Stimulated activated naive CD4-positive, alpha-beta T cell treated with Interleukin-2 at 50 U/mL for 16 hours (primary cell): ENCODE data around the gene IKZF1.

ENCODE experiments used
- DNase-seq: peaks from one replicate; lab custom pipeline; 2025; lab: John Stamatoyannopoulos, UW

The IKZF1 gene

GRCh38 chr7:50355817-50356178 is 51.3 kb downstream of the IKZF1 start:
- DNase-seq, result no peak

GRCh38 chr7:50356212-50356944 is 51.9 kb downstream of the IKZF1 start:
- no peak for DNase-seq

- DNase-seq, result no peak
Measured at GRCh38 chr7:50356945-50357268, 52.4 kb downstream of the IKZF1 start.

GRCh38 chr7:50357426-50357825 is 52.9 kb downstream of the IKZF1 start:
- no peak for DNase-seq

- DNase-seq, result no peak
Measured at GRCh38 chr7:50358041-50358705, 53.7 kb downstream of the IKZF1 start.

GRCh38 chr7:50358779-50359178 is 54.3 kb downstream of the IKZF1 start:
- DNase-seq, result no peak

- DNase-seq, result no peak
Measured at GRCh38 chr7:50359258-50359994, 54.9 kb downstream of the IKZF1 start.

- DNase-seq, result peak; percentile 79
Measured at GRCh38 chr7:50359995-50360925, 55.7 kb downstream of the IKZF1 start.

GRCh38 chr7:50362142-50362541 is 57.6 kb downstream of the IKZF1 start:
- no peak for DNase-seq

GRCh38 chr7:50362712-50363282 is 58.3 kb downstream of the IKZF1 start:
- peak; percentile 26 for DNase-seq

GRCh38 chr7:50363327-50364060 is 59.0 kb downstream of the IKZF1 start:
- DNase-seq, result peak; percentile 33

- no peak for DNase-seq
Measured at GRCh38 chr7:50364645-50365044, 60.1 kb downstream of the IKZF1 start.

- DNase-seq, result no peak
Measured at GRCh38 chr7:50366311-50366710, 61.8 kb downstream of the IKZF1 start.

- no peak for DNase-seq
Measured at GRCh38 chr7:50367100-50367499, 62.6 kb downstream of the IKZF1 start.

GRCh38 chr7:50367570-50367969 is 63.1 kb downstream of the IKZF1 start:
- no peak for DNase-seq

GRCh38 chr7:50368366-50368765 is 63.9 kb downstream of the IKZF1 start:
- DNase-seq, result no peak

- no peak for DNase-seq
Measured at GRCh38 chr7:50369143-50370026, 64.9 kb downstream of the IKZF1 start.

- no peak for DNase-seq
Measured at GRCh38 chr7:50370884-50371283, 66.4 kb downstream of the IKZF1 start.

- DNase-seq, result no peak
Measured at GRCh38 chr7:50371551-50372021, 67.1 kb downstream of the IKZF1 start.

- DNase-seq, result no peak
Measured at GRCh38 chr7:50372923-50373322, 68.4 kb downstream of the IKZF1 start.
